Activated CD4-positive, alpha-beta T cell treated with anti-CD3 and anti-CD28 coated beads for 24 hours (primary cell): ENCODE data around the gene COQ8A.
"Not testable (repeated sequence)": the region's sequence is repeated elsewhere in the genome, so short reads cannot be mapped to it uniquely, and the experiment has no call there.

Experiments used
- DNase-seq, 2 donors: peaks; one replicate each; pipeline ENCODE4 v3.0.0-alpha.2; 2020; ENCODE audit warnings: low read depth in 2 of 2

Gene COQ8A

GRCh38 chr1:226984521-226985238 is 44.6 kb downstream of the COQ8A start:
- DNase-seq, result no peak

- DNase-seq, result no peak
These were observed 45.2 kb downstream of the COQ8A start for GRCh38 chr1:226985239-226985838.

GRCh38 chr1:226985839-226986463 is 45.9 kb downstream of the COQ8A start:
- DNase-seq, result no peak

- DNase-seq, result no peak
These were observed 46.5 kb downstream of the COQ8A start for GRCh38 chr1:226986496-226987178.

- no peak for DNase-seq
These were observed 47.1 kb downstream of the COQ8A start for GRCh38 chr1:226987179-226987536.

GRCh38 chr1:226987623-226988333 is 47.7 kb downstream of the COQ8A start:
- DNase-seq, result no peak

- no peak for DNase-seq
These were observed 48.2 kb downstream of the COQ8A start for GRCh38 chr1:226988334-226988666.

GRCh38 chr1:226989085-226989920 is 49.2 kb downstream of the COQ8A start:
- no peak for DNase-seq

GRCh38 chr1:226990133-226990716 is 50.1 kb downstream of the COQ8A start:
- DNase-seq, result peak; percentile 31 to 43

GRCh38 chr1:226991920-226992319 is 51.8 kb downstream of the COQ8A start:
- DNase-seq, result no peak

- DNase-seq, result no peak
These were observed 53.9 kb downstream of the COQ8A start for GRCh38 chr1:226993814-226994585.

GRCh38 chr1:226994586-226995364 is 54.7 kb downstream of the COQ8A start:
- DNase-seq, result no peak

GRCh38 chr1:226995365-226996332 is 55.6 kb downstream of the COQ8A start:
- DNase-seq, result no peak

GRCh38 chr1:226999579-226999978 is 59.5 kb downstream of the COQ8A start:
- DNase-seq, result not testable (repeated sequence)

GRCh38 chr1:227002531-227003049 is 62.5 kb downstream of the COQ8A start:
- DNase-seq, result no peak

- DNase-seq, result no peak
These were observed 63.1 kb downstream of the COQ8A start for GRCh38 chr1:227003165-227003564.

GRCh38 chr1:227004796-227005195 is 64.7 kb downstream of the COQ8A start:
- DNase-seq, result no peak
